Retina (tissue), 1 donor: Measurements from ENCODE around the gene ABHD3.
"Not testable (repeated sequence)": the region's sequence is repeated elsewhere in the genome, so short reads cannot be mapped to it uniquely, and the experiment has no call there.

Source experiments
- DNase-seq: peaks from one replicate; pipeline ENCODE4 v3.0.0-alpha.2; 2016

Gene ABHD3

DNA sequence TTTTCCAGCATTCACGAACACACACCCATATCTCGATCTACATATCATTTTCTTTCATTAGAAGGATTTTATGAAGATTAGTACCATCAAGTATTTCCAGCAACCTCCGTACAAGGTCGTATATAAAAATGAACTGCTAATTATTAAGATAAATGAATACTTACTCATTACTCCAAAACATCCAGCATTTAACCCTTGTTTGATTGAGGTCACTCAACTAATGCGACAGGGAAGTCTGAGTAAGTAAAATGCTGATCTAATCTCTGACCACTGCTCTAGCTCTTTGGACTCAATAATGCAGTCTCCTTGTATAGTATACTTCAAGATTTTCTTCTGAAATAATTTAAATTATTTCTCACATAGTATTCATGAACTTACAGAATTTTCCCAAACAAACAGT, 2.0 kb downstream of the ABHD3 start:
- no peak for DNase-seq

DNA sequence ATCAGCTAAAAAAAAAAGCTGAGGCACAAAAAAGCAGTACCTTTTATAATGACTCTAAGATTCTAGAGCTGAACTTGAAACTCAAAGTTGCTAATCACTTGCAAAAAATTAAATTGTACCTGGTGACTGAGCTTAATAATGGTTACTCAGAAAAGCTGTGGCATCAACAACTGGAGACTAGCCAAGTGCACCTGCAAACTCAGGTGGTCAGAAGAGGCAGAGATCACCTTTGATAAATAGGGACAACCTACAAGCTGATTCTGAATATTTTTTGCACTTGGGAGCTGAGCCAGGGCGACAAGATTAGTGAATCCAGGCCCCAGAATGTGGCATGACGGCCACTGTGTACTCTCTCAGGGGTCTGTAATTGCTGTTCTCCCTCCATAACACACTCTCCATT, 3.0 kb downstream of the ABHD3 start:
- no peak for DNase-seq

DNA sequence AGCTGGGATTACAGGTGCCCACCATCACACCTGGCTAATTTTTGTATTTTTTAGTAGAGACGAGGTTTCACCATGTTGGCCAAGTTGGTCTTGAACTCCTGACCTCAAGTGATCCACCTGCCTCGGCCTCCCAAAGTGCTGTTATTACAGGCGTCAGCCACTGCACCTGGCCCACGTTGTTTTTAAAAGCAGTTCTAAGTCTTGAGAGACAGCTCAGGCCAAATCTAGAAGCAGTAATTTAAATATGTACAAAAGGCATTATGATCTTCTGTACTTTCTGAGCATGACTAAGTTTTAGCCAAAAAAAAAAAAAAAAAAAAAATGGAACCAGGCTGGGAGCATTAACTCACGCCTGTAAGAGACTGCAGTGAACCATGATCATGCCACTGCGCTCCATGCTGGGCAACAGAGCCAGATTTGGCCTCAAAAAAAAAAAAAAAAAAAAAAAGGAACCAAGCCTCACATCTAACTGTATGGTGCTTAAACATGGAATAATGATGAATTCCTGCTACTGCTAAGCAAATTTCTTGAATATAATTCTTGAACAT, 4.0 kb downstream of the ABHD3 start:
- no peak for DNase-seq

DNA sequence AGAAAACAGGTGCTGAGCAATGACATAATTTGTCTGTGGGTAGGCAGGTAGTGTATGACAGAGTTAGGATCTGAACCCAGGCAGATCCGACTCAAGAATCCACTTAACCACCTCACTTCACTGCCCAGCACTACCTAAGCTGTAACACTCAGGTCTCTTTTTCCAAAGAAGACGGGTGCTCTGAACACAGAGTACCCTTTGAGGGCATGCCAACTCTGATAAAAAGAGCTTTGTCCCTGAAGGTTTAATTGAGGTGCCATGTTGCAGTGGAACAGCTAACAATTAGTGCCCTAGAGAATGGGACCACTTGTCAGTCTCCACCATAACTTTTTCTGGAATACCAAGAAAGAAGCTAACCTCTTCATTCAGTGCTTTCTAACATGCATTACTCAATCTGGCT, 11.3 kb downstream of the ABHD3 start:
- no peak for DNase-seq

DNA sequence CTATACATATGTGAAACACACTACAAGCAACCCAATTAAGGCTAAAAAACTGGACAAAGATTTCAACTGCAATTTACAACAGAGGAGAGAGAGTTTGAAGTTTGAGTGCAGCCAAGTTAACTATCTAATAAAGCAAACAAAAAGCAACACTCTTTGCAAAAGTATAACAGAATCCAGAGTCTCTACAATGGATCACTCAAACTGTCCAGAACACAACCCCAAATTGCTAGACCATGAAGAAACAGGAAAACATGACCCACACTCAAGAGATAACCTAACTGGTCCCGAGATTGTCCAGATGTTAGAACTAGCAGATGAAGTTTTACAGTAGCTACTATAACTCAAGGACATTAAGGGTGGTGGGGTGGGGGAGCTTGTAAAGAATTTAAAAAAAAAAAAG, 14.8 kb downstream of the ABHD3 start:
- no peak for DNase-seq

DNA sequence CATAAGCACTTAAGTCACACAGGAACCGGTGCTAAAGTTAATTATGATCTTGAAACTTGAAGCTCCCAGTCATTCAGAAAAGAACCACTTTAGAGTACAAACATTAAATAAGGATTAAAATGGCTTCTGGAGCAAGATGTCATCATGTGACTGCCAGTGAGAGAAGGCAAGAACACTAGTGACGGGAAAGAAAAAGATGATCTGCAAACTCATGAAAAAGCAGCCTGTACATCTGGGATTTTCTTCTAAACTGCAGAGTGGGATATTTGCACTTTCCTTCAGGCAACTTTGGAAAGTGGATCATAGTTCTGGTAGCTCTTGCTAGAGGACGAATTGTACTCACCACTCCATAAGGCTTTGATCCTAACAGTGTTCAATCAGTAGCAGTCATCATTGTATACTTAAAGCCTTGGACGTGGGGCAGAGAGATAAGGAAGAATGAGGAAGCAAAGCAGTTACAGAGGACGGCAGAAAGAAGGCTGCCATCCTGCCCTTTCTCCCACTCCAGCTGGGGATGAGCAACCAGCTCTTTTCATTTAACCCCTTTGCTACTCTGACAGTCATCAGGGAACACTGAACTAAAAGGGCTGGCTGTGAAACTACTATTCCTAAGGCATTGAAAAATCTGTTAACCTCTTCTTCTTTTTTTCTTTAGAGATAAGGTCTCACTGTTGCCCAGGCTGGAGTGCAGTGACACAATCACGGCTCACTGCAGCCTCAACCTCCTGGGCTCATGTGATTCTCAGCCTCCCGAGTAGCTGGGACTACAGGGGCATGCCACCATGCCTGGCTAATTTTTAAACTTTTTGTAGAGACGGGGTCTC, 18.1 kb downstream of the ABHD3 start:
- DNase-seq: no peak

DNA sequence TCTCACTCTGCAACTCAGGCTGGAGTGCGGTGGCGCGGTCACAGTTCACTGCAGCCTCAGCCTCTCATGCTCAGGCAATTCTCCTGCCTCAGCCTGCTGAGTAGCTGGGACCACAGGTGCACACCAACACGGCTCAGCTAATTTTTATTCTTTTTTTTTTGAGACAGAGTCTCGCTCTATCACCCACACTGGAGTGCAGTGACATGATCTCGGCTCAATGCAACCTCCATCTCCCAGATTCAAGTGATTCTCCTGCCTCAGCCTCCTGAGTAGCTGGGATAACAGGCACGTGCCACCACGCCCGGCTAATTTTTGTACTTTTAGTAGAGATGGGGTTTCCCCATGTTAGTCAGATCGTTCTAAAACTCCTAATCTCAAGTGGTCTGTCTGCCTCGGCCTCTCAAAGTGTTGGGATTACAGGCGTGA, 19.0 kb downstream of the ABHD3 start:
- not testable (repeated sequence) for DNase-seq

DNA sequence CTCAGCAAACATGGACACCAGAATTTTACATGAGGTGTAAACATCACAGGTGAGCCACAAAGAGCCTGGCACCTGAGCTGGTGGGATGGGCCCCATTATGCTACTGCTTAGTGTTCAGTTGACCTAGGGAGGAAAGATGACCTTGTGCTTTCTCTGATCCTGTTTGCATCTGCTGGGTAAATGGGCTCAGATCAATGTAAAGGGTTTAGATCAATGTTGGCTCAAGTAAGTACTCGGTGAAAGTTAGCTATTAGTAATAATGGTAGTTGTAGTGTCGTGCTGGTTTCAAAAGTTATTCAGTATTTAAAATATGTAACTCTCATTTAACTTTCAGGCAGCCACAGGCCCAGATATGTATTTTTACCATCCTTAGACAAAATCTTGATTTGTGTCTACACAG, 19.8 kb downstream of the ABHD3 start:
- no peak for DNase-seq

DNA sequence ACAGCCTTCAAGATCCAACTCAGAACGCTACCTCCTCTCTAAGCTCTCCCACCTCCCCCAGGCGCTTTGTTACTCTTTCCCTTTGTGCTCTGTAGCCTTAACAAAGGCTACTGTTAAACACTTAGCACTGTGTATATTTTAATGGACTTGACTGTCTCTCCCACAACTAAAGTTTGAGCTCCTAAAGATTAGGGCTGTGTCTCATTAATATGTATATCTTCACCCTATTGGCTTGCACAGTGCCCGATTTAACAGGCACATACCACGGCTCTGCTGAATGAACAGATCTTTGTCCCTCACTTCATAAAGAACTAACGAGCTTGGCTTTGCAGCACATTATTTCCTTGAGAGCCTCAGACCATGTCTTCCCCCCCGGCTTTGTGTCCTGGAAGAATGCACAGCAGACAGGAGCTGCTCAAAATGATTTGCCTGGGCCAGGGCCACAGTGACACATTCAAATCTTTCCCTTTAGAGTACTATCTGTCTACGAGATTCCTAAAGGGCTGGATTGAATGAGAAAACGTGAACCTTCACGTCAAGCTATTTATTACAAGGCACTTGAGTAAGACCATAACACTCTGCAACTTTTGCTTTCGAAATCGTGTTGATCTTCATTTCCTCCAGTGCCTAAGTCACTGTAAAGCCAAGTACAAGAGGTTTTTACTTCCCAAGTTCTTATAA, 22.1 kb downstream of the ABHD3 start:
- peak; percentile 63 for DNase-seq

DNA sequence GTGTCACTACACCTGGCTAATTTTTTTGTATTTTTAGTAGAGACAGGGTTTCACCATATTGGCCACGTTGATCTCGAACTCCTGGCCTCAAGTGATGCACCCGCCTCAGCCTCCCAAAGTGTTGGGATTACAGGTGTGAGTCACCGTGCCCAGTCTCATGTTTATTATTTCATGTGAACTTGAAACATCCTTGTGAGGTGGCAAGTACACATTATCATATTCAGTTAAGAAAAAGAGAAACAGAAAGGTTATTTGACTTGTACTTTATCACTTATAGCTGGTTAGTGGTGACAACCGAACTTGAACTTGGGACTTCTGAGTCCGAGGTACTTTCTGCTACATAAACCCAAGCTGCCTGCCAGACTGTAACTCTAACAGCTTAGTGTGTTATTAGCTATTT, 24.4 kb downstream of the ABHD3 start:
- DNase-seq: no peak

DNA sequence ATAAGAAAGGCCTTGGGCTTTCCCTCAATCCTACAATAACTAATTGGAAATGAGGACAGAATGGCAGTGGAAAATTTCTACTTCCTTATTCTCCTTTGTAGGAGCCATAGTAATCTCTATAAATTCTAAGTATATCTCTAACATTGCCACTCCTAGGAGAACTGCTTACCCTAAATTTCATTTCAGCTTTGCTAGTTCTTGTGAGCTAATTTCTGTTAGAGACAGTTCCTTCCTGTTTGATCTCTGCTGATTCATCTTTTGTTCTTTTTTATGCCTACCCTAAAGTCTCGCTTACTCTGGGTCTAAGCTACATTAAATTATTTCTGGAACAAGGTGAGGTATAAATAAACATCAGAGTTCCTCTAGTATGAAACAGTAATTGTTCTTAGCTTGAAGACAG, 25.7 kb downstream of the ABHD3 start:
- no peak for DNase-seq

DNA sequence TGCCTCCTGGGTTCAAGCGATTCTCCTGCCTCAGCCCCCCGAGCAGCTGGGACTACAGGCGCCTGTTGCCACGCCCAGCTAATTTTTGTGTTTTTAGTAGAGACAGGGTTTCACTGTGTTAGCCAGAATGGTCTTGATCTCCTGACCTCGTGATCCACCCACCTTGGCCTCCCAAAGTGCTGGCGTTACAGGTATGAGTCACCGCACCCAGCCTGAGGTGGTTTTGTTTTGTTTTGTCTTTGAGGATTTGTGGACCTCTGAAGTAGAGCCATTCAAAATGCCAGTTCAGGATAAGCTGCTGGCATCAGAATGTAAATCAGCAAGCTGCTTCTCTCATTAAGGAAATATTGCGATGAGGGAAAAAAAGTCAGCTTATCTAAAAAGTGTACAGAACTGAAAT, 29.2 kb downstream of the ABHD3 start:
- DNase-seq: not testable (repeated sequence)

DNA sequence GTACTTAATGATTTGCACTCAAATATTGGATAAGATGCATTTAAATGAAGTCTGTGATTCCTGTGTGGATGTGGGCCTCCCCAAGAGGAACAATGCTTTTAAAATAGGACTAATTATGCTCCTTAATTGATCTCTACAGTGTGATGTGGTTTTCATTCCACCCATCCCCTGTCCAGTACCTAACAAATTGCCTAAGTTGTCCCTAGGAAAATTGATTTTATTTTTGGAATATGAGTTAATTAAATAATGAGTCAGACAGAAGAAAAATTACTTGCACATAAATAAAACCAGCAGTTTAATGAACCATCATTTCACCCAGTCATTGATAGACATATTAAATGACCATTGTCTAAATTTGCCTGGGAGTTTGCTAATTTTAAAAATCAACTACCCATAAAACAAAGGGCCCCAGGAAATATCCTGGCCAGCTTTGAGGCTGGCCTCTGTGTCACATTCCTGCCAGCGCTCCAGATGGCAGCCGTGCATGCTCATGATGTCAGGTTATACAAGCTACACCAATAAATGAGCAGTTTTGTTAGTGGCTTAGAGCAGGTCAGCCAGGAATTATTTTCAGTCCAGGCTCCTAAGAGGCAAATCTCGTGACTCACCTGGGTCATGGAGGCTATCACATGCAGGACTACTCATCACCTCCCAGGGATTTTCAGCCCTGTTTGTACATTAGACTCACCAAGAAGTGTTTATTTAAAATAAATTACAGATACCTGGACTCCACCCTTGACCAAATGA, 31.9 kb downstream of the ABHD3 start:
- DNase-seq: peak; percentile 13

DNA sequence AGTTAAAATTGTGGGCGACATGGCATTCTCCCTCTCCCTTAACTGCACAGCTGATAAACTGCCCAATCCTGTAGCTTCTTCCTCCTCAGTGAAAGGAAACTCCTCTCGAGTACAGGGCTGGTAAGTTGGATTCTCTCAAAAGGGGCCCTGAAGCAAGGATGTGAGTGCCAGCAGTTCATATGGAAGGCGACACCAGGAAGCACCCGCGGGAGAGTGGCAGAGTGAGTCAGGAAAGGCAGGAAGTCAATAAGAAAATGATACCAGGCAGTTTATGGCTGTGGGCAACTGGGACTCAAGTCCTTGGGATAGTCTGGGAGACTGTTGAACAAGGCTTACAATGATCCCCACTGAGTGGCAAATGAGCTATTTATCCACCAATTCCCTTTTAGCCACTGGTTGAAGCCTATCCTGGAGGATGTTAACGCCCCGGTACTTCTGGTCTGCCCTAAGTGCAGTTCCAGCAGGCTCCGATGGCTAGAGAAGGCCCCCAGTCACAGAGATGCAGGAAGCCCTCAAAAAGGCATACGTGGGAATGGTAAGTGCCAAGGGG, 34.8 kb downstream of the ABHD3 start:
- no peak for DNase-seq

DNA sequence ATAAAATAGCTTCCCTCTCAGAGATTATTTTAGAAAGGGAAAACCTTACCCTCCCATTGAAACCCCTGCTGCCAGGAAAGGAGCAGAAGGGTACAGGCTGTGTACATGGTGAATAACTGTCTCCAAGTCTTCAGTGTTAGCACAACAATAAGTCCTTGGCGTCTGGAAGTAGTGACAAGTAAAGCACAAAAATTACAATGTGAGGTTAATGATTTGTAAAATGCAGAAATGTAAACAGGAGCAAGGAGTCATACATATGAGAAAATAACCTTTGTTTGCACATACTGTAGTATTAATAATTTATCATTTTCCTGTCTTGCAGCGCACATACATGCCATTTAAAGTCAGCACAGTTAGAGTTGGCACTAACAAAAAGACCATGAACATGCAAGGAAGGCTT, 40.5 kb downstream of the ABHD3 start:
- DNase-seq: no peak

DNA sequence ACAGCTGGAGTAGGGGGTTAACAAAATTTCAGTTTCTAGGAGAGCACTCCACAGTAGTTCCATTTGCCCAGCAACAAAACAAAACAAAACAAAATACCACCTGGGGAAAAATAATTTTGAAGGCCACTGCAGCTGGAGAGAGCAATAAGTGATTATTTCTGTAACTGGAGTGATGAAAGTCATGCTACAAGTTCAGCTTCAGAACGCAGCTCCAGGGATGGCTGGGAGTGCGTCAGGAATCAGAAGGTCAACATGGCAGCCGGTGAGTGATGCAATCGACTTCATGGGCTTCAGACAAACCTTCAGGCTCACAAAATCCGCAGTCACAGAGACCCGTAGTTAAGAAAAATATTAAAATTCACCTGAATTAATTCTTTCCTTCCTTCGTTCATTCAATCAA, 41.0 kb downstream of the ABHD3 start:
- no peak for DNase-seq

DNA sequence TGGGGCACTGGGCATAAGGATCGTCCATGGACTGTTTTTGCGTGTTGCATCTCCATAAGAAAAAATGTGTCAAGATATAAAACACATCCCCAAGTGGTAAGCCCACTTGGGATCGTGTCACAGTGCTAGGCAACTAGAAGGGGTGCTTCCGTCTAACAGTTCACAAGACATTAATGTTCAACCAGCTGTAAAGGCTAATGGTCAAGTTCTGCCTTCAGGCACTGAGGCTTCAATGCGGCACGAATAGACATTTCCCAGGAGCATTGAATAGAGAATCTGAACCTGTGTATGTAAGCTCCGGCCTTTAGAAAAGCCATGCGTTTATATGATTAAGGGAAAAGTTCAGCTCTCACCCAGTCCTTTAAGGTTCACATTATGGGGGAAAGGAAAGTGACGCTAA, 42.0 kb downstream of the ABHD3 start:
- DNase-seq: peak; percentile 34

DNA sequence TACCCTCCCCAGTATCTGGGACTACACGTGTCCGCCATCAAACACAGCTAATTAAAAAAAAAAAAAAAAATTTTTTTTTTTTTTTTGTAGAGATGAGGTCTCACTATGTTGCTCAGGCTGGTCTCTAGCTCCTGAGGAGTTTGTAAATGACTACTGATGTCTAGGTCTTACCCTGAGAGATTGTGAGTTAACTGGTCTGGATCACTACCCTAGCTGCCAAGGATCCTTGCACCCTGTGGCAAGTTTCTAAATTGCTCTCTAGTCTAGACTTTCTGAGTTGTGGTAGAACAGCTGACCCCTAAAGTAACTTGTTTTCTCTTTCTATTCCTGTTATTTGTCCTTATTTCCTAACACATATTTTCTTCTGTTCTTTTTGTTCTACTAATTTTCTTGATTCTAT, 44.5 kb downstream of the ABHD3 start:
- DNase-seq: no peak

DNA sequence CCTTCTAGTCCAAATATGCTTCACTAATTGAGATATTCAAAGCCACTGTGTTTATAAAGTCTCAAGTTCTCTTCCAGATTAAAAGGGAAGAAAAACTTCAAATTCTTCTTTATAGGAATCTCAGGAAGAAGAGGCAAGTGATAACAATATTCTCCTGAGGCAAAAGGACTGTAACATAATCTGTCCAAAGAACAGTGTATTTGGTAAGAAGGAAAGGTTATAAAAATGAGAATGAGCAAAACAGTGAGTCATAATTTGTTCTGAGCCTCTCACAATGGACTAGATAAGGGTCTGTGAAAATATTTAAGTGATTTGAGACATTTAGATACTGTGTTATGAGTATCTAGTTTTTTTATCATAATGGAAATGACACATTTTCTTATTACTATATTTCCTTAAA, 48.2 kb downstream of the ABHD3 start:
- no peak for DNase-seq

DNA sequence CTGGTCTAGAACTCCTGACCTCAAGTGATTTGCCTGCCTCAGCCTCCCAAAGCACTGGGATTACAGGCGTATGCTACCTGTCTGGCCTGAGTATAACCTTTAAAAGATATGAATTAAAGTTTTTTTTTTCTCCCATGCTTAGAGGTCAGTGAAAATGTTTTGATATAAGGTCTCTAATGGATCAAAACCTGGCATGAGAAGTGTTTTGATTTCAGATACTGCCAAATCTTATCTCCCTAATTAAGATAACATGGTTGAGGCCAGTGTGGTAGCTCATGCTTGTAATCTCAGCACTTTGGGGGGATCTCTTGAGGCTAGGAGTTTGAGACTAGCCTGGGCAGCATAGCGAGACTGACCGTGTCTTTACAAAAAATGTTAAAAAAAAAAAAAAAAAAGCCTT, 51.2 kb downstream of the ABHD3 start:
- DNase-seq: no peak

DNA sequence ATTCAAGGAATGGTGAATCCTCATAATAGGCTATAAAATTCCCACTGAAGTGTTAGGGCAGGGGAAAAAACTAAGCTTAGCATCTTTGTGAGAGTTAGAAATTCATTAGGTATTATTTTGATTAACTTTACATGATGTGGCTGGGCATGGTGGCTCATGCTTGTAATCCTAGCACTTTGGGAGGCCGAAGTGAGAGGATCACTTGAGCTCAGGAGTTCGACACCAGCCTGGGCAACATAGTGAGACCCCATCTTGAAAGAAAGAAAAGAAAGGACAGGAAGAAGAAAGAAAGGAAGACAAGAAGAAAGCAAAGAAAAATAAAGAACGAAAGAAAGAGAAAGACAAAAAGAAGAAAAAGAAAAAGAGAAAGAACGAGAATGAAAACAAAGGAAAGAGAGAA, 52.5 kb downstream of the ABHD3 start:
- no peak for DNase-seq

DNA sequence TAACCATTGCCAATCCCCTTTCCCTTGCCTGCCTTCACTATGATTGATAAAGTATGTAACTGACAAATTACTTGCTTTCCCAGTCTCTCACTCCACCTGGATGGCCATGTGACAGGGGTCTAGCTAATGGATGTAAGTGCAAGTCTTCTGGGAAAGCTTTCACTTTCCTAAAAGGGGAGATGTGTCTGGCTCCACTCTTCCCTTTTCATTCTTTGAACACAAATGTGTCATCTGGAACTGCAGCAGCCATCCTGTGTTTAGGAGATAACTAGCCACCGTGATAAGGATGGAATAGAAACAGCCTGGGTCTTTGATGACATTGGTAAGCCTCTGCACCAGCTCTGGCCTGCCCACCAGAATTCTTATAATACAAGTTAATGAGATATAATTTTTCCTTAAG, 54.3 kb downstream of the ABHD3 start:
- no peak for DNase-seq

DNA sequence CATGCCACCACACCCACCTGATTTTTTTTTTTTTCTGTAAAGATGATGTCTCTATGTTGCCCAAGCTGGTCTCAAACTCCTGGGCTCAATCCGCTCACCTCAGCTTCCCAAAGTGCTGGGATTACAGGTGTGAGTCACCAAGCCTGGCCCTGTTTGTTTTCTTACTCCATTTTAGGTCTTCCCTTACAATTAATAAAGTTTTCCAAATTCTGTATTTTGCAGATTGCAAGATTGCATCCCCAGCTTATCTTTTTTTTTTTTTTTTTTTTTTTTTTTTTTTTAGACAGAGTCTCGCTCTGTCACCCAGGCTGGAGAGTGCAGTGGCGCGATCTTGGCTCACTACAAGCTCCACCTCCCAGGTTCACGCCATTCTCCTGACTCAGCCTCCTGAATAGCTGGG, 64.2 kb downstream of the ABHD3 start:
- DNase-seq: not testable (repeated sequence)
